ENCODE data around the gene PRRC2B.

GRCh38 chr9:131447600-131447999 is 53.7 kb downstream of the PRRC2B start:
- TF ChIP-seq POU2F2 (IDR thresholded peaks at IDR 0.05; ENCODE audit: low read depth, low read length) (no peak), POLR2AphosphoS5 (IDR thresholded peaks at IDR 0.05; ENCODE audit: low read depth, low read length) (no peak), POLR2A (IDR thresholded peaks at IDR 0.05; ENCODE audit: low read depth, low read length) (no peak), SPI1 (IDR thresholded peaks at IDR 0.05; ENCODE audit: low read depth, low read length) (no peak), TAF1 (IDR thresholded peaks at IDR 0.05; ENCODE audit: low read depth, low read length) (no peak)

Data from GM12891 (cell line).